ENCODE results near the gene PEX7.
"Not testable (repeated sequence)": the region's sequence is repeated elsewhere in the genome, so short reads cannot be mapped to it uniquely, and the experiment has no call there.

PEX7 gene

DNA sequence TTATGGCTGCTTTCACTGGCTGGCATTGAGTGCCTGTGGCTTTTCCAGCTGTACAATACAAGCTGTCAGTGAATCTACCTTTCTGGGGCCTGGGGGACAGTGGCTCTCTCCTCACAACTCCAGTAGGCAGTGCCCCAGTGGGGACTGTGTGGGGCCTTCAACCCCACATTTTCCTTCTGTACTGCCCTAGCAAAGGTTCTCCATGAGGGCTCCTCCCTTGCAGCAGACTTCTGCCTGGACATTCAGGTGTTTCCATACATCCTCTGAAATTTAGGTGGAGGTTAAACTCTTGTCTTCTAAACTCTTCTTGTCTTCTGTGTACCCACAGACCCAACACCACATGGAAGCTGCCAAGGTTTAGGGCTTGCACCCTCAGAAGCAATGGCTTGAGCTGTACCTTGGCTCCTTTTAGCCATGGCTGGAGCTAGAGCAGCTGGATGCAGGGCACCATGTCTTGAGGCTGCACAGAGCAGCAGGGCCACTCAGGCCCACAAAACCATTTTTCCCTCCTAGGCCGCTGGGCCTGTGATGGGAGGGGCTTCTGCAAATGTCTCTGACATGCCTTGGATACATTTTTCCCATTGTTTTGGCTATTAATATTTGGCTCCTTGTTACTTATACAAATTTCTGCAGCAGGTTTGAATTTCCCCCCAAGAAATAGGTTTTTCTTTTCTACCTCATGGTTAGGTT, 9.6 kb downstream of the PEX7 start:
- Histone ChIP-seq H2AFZ (ENCODE audit: low read depth, low read length) (no peak overlapping the region), H3K4me3 (ENCODE audit: low read length) (no peak overlapping the region), H3K4me1 (ENCODE audit: insufficient read depth, low read length) (no peaks in the 10 kb centered on the region), H3K9me3 (ENCODE audit: low read length) (peaks cover 11% of the 10 kb centered on the region), H3K27me3 (ENCODE audit: insufficient read depth, low read length) (no peaks in the 10 kb centered on the region), H3K36me3 (ENCODE audit: insufficient read depth, low read length) (peaks cover 20% of the 10 kb centered on the region)

DNA sequence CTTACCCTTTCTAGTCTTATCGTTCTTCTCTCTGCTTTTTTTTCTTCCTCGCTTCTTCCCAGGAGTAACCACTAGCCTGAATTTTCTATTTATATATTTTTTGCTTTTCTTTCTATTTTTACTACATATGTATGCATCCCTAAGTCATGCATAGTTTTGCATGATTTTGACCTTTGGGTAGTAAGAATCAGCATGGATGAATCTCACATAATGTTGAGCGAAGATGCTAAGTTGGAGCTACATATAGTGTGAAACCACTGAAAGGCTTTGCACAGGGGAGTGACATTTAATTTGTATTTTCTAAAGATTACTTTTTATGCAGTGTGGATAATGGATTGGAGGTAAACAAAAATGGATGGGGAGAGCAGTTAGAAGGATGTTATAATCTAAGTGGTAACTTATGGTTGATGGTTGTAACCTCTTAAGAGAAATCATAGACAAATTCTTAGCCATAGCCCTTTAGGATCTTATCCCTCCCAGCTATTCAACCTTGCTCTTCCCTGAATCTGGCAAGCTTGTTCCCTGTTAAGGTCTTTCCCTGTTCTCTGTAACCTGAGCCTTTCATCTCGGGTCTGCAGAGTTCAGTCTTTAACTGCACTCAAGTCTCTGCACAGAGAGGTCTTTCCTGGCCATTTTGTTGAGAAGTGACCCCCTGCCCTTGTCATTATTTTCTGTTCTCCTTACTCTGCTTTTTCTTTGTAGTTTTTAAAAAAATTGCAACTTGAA, 18.0 kb downstream of the PEX7 start:
- Histone ChIP-seq H3K27me3 (ENCODE audit: insufficient read depth, low read length) (no peaks in the 10 kb centered on the region), H3K4me1 (ENCODE audit: insufficient read depth, low read length) (peaks cover 9% of the 10 kb centered on the region), H3K4me3 (ENCODE audit: low read length) (no peak overlapping the region), H3K9me3 (ENCODE audit: low read length) (no peaks in the 10 kb centered on the region), H2AFZ (ENCODE audit: low read depth, low read length) (no peak overlapping the region), H3K36me3 (ENCODE audit: insufficient read depth, low read length) (no peaks in the 10 kb centered on the region)

DNA sequence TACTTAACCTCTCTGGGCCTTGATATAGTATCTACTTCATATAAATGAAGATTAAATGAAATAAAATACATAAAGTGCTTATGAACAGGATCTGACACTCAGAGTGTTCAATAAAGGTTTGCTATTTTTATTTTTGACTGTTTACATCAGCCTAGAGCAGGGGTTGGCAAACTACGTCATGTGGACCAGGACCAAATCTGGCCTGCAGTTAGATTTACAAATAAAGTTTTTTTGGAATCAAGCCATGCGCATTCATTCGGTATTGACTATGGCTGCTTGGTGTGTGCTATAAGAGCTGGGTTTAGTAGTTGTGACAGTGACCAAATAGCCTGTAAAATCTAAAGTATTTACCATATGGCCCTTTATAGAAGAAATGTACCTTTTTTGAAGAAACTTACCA, 20.8 kb downstream of the PEX7 start:
- Histone ChIP-seq H3K4me1 (ENCODE audit: insufficient read depth, low read length) (peaks cover 9% of the 10 kb centered on the region), H3K36me3 (ENCODE audit: insufficient read depth, low read length) (no peaks in the 10 kb centered on the region), H3K4me3 (ENCODE audit: low read length) (no peak overlapping the region), H3K27me3 (ENCODE audit: insufficient read depth, low read length) (no peaks in the 10 kb centered on the region), H3K9me3 (ENCODE audit: low read length) (no peaks in the 10 kb centered on the region), H2AFZ (ENCODE audit: low read depth, low read length) (no peak overlapping the region)

DNA sequence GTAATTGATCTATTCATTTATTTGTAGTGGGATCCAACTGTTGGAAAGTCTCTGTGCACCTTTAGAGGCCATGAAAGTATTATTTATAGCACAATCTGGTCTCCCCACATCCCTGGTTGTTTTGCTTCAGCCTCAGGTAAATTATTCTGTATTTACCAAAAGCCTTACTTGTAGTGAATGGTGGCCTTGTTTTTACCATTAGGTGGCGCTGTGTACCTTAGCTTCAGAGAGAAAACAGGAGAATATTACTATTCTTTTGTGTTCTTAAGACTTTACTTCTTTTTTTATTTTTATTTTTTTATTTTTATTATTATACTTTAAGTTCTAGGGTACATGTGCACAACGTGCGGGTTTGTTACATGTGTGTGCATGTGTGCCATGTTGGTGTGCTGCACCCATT, 23.7 kb downstream of the PEX7 start:
- H2AFZ ChIP-seq (ENCODE audit: low read depth, low read length), result no peak overlapping the region
- H3K36me3 ChIP-seq (ENCODE audit: insufficient read depth, low read length), result no peaks in the 10 kb centered on the region
- H3K4me3 ChIP-seq (ENCODE audit: low read length), result no peak overlapping the region
- H3K27me3 ChIP-seq (ENCODE audit: insufficient read depth, low read length), result no peaks in the 10 kb centered on the region
- H3K4me1 ChIP-seq (ENCODE audit: insufficient read depth, low read length), result no peaks in the 10 kb centered on the region
- no peaks in the 10 kb centered on the region for H3K9me3 ChIP-seq (ENCODE audit: low read length)

DNA sequence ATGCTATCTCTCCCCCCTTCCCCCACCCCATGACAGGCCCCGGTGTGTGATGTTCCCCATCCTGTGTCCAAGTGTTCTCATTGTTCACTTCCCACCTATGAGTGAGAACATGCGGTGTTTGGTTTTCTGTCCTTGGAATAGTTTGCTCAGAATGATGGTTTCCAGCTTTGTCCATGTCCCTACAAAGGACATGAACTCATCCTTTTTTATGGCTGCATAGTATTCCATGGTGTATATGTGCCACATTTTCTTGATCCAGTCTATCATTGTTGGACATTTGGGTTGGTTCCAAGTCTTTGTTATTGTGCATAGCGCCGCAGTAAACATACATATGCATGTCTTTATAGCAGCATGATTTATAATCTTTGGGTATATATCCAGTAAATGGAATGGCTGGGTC, 24.1 kb downstream of the PEX7 start:
- H3K4me3 ChIP-seq (ENCODE audit: low read length); H2AFZ ChIP-seq (ENCODE audit: low read depth, low read length); H3K36me3 ChIP-seq (ENCODE audit: insufficient read depth, low read length); H3K9me3 ChIP-seq (ENCODE audit: low read length); H3K4me1 ChIP-seq (ENCODE audit: insufficient read depth, low read length); H3K27me3 ChIP-seq (ENCODE audit: insufficient read depth, low read length): not testable (repeated sequence)

DNA sequence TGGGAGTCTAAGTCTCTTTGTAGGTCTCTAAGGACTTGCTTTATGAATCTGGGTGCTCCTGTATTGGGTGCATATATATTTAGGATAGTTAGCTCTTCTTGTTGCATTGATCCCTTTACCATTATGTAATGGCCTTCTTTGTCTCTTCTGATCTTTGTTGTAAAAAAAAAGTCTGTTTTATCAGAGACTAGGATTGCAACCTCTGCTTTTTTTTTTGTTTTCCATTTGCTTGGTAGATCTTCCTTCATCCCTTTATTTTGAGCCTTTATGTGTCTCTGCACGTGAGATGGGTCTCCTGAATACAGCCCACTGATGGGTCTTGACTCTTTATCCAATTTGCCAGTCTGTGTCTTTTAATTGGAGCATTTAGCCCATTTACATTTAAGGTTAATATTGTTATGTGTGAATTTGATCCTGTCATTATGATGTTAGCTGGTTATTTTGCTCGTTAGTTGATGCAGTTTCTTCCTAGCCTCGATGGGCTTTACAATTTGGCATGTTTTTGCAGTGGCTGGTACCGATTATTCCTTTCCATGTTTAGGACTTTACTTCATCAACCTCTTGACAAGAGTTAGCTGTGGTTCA, 27.7 kb downstream of the PEX7 start:
- not testable (repeated sequence) for H3K9me3 ChIP-seq (ENCODE audit: low read length); H3K27me3 ChIP-seq (ENCODE audit: insufficient read depth, low read length); H3K4me1 ChIP-seq (ENCODE audit: insufficient read depth, low read length); H2AFZ ChIP-seq (ENCODE audit: low read depth, low read length); H3K36me3 ChIP-seq (ENCODE audit: insufficient read depth, low read length); H3K4me3 ChIP-seq (ENCODE audit: low read length)

DNA sequence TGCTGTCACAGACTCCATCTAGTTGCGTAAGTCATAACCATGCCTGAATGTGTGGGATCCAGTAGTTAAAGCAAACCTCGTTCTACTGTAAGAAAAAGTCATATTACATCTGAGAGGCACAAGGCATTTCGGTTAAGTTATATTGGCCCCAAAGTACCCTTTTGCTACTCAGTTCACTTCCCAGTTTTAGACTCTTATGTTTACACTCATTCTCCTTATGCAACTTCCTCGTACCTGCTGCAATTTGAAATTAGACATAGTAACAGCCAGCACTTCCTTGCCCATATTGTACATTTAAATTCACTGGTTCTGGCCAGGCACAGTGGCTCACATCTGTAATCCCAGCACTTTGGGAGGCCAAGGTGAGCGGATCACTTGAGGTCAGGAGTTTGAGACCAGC, 37.0 kb downstream of the PEX7 start:
- H2AFZ ChIP-seq (ENCODE audit: low read depth, low read length), result no peak overlapping the region
- no peaks in the 10 kb centered on the region for H3K4me1 ChIP-seq (ENCODE audit: insufficient read depth, low read length)
- H3K36me3 ChIP-seq (ENCODE audit: insufficient read depth, low read length), result no peaks in the 10 kb centered on the region
- no peak overlapping the region for H3K4me3 ChIP-seq (ENCODE audit: low read length)
- no peaks in the 10 kb centered on the region for H3K27me3 ChIP-seq (ENCODE audit: insufficient read depth, low read length)
- H3K9me3 ChIP-seq (ENCODE audit: low read length), result no peaks in the 10 kb centered on the region

DNA sequence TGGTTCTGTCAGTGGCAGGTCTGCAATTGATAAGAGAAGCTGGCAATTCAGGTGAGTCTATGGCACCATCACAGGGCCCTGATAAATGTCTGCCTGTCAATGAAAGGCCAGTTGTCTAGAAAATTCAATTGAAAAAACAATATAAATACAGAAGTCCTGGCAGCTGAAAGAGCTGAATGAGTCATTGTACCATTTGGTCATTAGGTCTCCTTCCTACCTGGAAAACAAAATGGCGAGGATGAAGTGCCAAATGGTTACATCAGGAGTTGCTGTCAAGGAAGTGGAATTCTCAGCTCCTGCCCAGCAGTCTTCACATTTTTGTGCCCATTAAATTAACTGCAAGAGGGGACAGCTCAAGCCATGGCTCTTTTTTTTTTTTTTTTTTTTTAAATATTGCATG, 37.7 kb downstream of the PEX7 start:
- Histone ChIP-seq H3K4me3 (ENCODE audit: low read length) (no peak overlapping the region), H3K4me1 (ENCODE audit: insufficient read depth, low read length) (no peaks in the 10 kb centered on the region), H3K36me3 (ENCODE audit: insufficient read depth, low read length) (no peaks in the 10 kb centered on the region), H2AFZ (ENCODE audit: low read depth, low read length) (no peak overlapping the region), H3K9me3 (ENCODE audit: low read length) (no peaks in the 10 kb centered on the region), H3K27me3 (ENCODE audit: insufficient read depth, low read length) (no peaks in the 10 kb centered on the region)

DNA sequence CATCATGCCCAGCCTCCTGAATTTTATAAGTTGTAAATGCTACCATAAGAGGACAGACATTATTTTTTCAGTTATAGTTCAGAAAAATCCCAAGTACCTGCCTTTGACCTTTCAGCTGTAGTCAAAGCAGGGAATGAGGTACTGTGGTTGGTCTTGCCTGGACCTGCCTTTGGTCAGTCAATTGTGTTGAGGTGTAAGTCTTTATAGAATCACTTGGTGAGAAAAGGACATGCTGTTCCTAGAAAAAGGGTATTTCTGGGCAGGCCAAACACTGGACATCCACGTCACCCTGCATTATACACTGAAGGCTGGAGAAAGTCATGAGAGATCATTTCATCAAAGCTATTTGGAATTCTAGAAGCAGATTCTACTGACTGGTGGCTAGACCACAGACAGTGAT, 40.3 kb downstream of the PEX7 start:
- H2AFZ ChIP-seq (ENCODE audit: low read depth, low read length), result no peak overlapping the region
- no peak overlapping the region for H3K4me3 ChIP-seq (ENCODE audit: low read length)
- no peaks in the 10 kb centered on the region for H3K36me3 ChIP-seq (ENCODE audit: insufficient read depth, low read length)
- H3K9me3 ChIP-seq (ENCODE audit: low read length), result no peaks in the 10 kb centered on the region
- H3K4me1 ChIP-seq (ENCODE audit: insufficient read depth, low read length), result no peaks in the 10 kb centered on the region
- H3K27me3 ChIP-seq (ENCODE audit: insufficient read depth, low read length), result no peaks in the 10 kb centered on the region

DNA sequence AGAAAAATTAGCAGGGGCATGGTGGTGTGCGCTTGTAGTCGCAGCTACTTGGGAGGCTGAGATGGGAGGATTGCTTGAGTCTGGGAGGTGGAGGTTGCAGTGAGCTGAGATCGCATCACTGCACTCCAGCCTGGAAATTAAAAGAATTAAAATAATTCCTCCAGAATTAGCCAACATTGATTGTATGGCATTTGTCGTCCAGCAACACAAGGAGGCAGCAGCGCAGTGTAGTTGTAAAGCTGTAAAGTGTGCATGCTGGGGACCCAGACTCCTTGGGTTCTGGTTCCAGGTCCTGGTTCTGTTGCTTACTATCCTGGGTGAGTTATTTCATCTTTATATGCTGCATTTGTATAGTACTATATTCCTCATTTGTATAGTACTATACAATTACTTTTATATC, 41.4 kb downstream of the PEX7 start:
- Histone ChIP-seq H3K36me3 (ENCODE audit: insufficient read depth, low read length) (no peaks in the 10 kb centered on the region), H3K9me3 (ENCODE audit: low read length) (no peaks in the 10 kb centered on the region), H3K4me3 (ENCODE audit: low read length) (no peak overlapping the region), H3K4me1 (ENCODE audit: insufficient read depth, low read length) (no peaks in the 10 kb centered on the region), H3K27me3 (ENCODE audit: insufficient read depth, low read length) (no peaks in the 10 kb centered on the region), H2AFZ (ENCODE audit: low read depth, low read length) (no peak overlapping the region)

DNA sequence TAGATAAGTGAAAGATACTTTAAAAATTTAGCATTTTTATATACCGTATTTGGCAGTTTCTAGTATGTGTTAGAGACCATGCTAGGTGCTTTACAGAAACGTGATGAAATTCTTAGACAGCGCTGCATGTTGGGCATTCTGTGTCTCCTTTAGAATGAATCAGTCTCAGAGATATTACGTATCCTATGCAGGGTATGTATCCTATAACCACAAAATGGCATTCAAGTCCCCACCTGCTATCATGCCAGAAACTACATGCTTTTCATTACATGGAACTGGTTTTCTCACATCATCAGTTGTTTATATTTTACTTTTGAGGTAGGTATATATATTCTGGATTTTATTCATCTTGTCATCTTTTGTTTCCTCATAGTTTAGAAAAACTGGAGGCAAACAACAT, 42.3 kb downstream of the PEX7 start:
- no peaks in the 10 kb centered on the region for H3K4me1 ChIP-seq (ENCODE audit: insufficient read depth, low read length)
- no peak overlapping the region for H2AFZ ChIP-seq (ENCODE audit: low read depth, low read length)
- H3K4me3 ChIP-seq (ENCODE audit: low read length), result no peak overlapping the region
- no peaks in the 10 kb centered on the region for H3K36me3 ChIP-seq (ENCODE audit: insufficient read depth, low read length)
- no peaks in the 10 kb centered on the region for H3K27me3 ChIP-seq (ENCODE audit: insufficient read depth, low read length)
- no peaks in the 10 kb centered on the region for H3K9me3 ChIP-seq (ENCODE audit: low read length)

DNA sequence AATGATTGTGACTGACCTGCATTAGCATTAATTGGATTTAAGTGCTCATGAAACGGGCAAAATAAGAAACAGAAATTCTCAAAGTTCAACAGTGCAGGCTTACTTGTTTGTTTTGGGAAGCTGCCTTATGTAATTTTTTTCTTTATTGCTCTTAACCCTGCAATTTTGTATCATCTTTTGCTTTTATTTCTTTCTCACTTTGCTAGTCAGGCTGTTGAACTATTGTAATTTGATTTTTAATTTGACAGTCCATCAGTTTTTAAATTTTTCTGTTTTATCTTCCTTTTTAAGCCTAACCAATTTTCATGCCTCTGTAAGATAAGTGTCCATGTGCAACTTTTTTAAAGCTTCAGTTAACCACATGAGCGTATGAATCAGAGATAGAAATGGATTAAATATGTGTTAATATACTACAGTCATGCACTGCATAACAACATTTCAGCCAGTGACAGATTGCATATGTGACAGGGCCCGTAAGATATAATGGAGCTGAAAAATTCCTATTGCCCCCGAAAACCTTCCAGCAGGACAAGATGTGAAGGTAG, 44.6 kb downstream of the PEX7 start:
- H2AFZ ChIP-seq (ENCODE audit: low read depth, low read length), result no peak overlapping the region
- no peaks in the 10 kb centered on the region for H3K9me3 ChIP-seq (ENCODE audit: low read length)
- no peaks in the 10 kb centered on the region for H3K27me3 ChIP-seq (ENCODE audit: insufficient read depth, low read length)
- no peak overlapping the region for H3K4me3 ChIP-seq (ENCODE audit: low read length)
- H3K4me1 ChIP-seq (ENCODE audit: insufficient read depth, low read length), result no peaks in the 10 kb centered on the region
- peaks cover 3% of the 10 kb centered on the region for H3K36me3 ChIP-seq (ENCODE audit: insufficient read depth, low read length)

DNA sequence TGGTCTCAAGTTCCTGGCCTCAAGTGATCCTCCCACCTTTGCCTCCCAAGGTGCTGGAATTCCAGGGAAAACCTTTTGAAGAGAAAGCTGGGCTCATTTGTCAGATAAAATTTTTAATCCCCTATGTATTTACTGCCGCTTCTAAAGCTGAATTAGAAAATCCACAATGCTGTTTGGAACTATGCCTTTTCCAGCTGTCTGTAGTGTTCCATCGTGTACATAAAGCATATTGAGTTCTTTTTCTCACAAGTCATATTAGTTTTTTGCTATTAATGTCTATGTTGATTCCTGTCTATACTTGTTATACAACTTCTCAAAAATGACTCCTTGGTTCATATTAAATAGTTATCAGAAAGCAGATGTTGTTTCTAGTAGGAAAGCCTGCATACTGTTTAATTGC, 47.1 kb downstream of the PEX7 start:
- no peaks in the 10 kb centered on the region for H3K4me1 ChIP-seq (ENCODE audit: insufficient read depth, low read length)
- H2AFZ ChIP-seq (ENCODE audit: low read depth, low read length), result no peak overlapping the region
- H3K27me3 ChIP-seq (ENCODE audit: insufficient read depth, low read length), result no peaks in the 10 kb centered on the region
- H3K36me3 ChIP-seq (ENCODE audit: insufficient read depth, low read length), result peaks cover 3% of the 10 kb centered on the region
- H3K9me3 ChIP-seq (ENCODE audit: low read length), result peaks cover 7% of the 10 kb centered on the region
- no peak overlapping the region for H3K4me3 ChIP-seq (ENCODE audit: low read length)

All from neuron (in vitro differentiated cells).